ENCODE data around the gene GRM1. TPM values are rescaled to one million over a fixed set of nuclear protein-coding genes. Genes with fewer than 3 reads are reported as not detected.

The GRM1 gene
- total and polyA plus RNA-seq, 2 donors (not counting 1 experiment from before 2014, with no cell fraction given), result not detected

GRCh38 chr6:146210406-146211083, 181.7 kb downstream of the GRM1 start:
- intact Hi-C loops (cut with micrococcal nuclease), result no loop called here
- no peaks in the 10 kb centered on the region for H3K79me2 ChIP-seq (ENCODE audit: control insufficient read depth, insufficient read depth, low read length)
- H3K9ac ChIP-seq (ENCODE audit: low read length), result no peak overlapping the region
- no CpG with 5 or more reads among the region's 4 CpGs for WGBS (ENCODE audit: insufficient coverage)
- Mint-ChIP-seq H3K4me3 (no peak overlapping the region), H3K9me3 (ENCODE audit: insufficient read depth) (no peaks in the 10 kb centered on the region), H3K4me1 (no peaks in the 10 kb centered on the region), H3K27ac (no peak overlapping the region), H3K27me3 (no peaks in the 10 kb centered on the region)
- no peaks in the 10 kb centered on the region for H3K36me3 ChIP-seq (replicated peaks in 1 of 2; ENCODE audit: control extremely low read depth in 1 of 2, control insufficient read depth in 1 of 2, extremely low read depth in 1 of 2, insufficient read depth in 2 of 2, low read length in 1 of 2)
- ATAC-seq (ENCODE audit: low read depth) (no peak), DNase-seq (no peak)
- no peak overlapping the region for H3K4me3 ChIP-seq (ENCODE audit: control extremely low read depth in 1 of 5, extremely low read depth in 1 of 5, insufficient read depth in 1 of 5, low read depth in 2 of 5, low read length in 4 of 5)
- TF ChIP-seq, protein P1, sequence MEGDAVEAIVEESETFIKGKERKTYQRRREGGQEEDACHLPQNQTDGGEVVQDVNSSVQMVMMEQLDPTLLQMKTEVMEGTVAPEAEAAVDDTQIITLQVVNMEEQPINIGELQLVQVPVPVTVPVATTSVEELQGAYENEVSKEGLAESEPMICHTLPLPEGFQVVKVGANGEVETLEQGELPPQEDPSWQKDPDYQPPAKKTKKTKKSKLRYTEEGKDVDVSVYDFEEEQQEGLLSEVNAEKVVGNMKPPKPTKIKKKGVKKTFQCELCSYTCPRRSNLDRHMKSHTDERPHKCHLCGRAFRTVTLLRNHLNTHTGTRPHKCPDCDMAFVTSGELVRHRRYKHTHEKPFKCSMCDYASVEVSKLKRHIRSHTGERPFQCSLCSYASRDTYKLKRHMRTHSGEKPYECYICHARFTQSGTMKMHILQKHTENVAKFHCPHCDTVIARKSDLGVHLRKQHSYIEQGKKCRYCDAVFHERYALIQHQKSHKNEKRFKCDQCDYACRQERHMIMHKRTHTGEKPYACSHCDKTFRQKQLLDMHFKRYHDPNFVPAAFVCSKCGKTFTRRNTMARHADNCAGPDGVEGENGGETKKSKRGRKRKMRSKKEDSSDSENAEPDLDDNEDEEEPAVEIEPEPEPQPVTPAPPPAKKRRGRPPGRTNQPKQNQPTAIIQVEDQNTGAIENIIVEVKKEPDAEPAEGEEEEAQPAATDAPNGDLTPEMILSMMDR (IDR thresholded peaks at IDR 0.05), result no peak
- no peak for TF ChIP-seq EZH2 (IDR thresholded peaks at IDR 0.05; ENCODE audit: borderline replicate concordance, insufficient read depth, low read depth, low read length, poor library complexity, severe bottlenecking)
- no peak overlapping the region for H2AFZ ChIP-seq (ENCODE audit: insufficient read depth, low read depth, low read length, poor library complexity, severe bottlenecking)
- H3K27ac ChIP-seq (ENCODE audit: low read length in 2 of 2), result no peak overlapping the region
- no peaks in the 10 kb centered on the region for H3K27me3 ChIP-seq (replicated peaks in 1 of 4; ENCODE audit: control extremely low read depth in 1 of 4, control insufficient read depth in 3 of 4, insufficient read depth in 4 of 4, low read length in 3 of 4)
- CTCF ChIA-PET, result no interaction called here
- no peak overlapping the region for H3K4me2 ChIP-seq (replicated peaks; ENCODE audit: low read depth, low read length, poor library complexity, severe bottlenecking)
- H3K4me1 ChIP-seq (ENCODE audit: control insufficient read depth in 2 of 2, insufficient read depth in 2 of 2, low read length in 2 of 2), result no peaks in the 10 kb centered on the region
- H4K20me1 ChIP-seq (ENCODE audit: control insufficient read depth, insufficient read depth, low read length, poor library complexity, severe bottlenecking), result no peaks in the 10 kb centered on the region
- POLR2A ChIA-PET, result no interaction called here
- H3K9me3 ChIP-seq (ENCODE audit: control extremely low read depth in 1 of 3, control insufficient read depth in 2 of 3, insufficient read depth in 1 of 3, low read length in 2 of 3), result no peaks in the 10 kb centered on the region

- H3K9me3 Mint-ChIP-seq (ENCODE audit: insufficient read depth), result no peaks in the 10 kb centered on the region
- H3K27me3 Mint-ChIP-seq, result no peaks in the 10 kb centered on the region
- Histone ChIP-seq H3K9ac (ENCODE audit: low read length) (no peak overlapping the region), H3K4me1 (ENCODE audit: control insufficient read depth in 2 of 2, insufficient read depth in 2 of 2, low read length in 2 of 2) (no peaks in the 10 kb centered on the region), H3K9me3 (ENCODE audit: control extremely low read depth in 1 of 3, control insufficient read depth in 2 of 3, insufficient read depth in 1 of 3, low read length in 2 of 3) (no peaks in the 10 kb centered on the region), H3K36me3 (replicated peaks in 1 of 2; ENCODE audit: control extremely low read depth in 1 of 2, control insufficient read depth in 1 of 2, extremely low read depth in 1 of 2, insufficient read depth in 2 of 2, low read length in 1 of 2) (no peaks in the 10 kb centered on the region), H3K27ac (ENCODE audit: low read length in 2 of 2) (no peak overlapping the region), H3K4me3 (ENCODE audit: control extremely low read depth in 1 of 5, extremely low read depth in 1 of 5, insufficient read depth in 1 of 5, low read depth in 2 of 5, low read length in 4 of 5) (no peak overlapping the region), H3K27me3 (replicated peaks in 1 of 4; ENCODE audit: control extremely low read depth in 1 of 4, control insufficient read depth in 3 of 4, insufficient read depth in 4 of 4, low read length in 3 of 4) (no peaks in the 10 kb centered on the region), H4K20me1 (ENCODE audit: control insufficient read depth, insufficient read depth, low read length, poor library complexity, severe bottlenecking) (no peaks in the 10 kb centered on the region), H3K4me2 (replicated peaks; ENCODE audit: low read depth, low read length, poor library complexity, severe bottlenecking) (no peak overlapping the region), H3K79me2 (ENCODE audit: control insufficient read depth, insufficient read depth, low read length) (no peaks in the 10 kb centered on the region), H2AFZ (ENCODE audit: insufficient read depth, low read depth, low read length, poor library complexity, severe bottlenecking) (no peak overlapping the region)
- no peaks in the 10 kb centered on the region for H3K4me1 Mint-ChIP-seq
- TF ChIP-seq EZH2 (IDR thresholded peaks at IDR 0.05; ENCODE audit: borderline replicate concordance, insufficient read depth, low read depth, low read length, poor library complexity, severe bottlenecking), result no peak
- TF ChIP-seq, protein P1 (IDR thresholded peaks at IDR 0.05), result no peak
- intact Hi-C loops (cut with micrococcal nuclease), result no loop called here
- H3K27ac Mint-ChIP-seq, result no peak overlapping the region
- no peak overlapping the region for H3K4me3 Mint-ChIP-seq
- POLR2A ChIA-PET, result no interaction called here
- ATAC-seq (ENCODE audit: low read depth), result no peak
- WGBS (ENCODE audit: insufficient coverage), result 75% methylated on average over 2 of the region's 2 CpGs
- DNase-seq, result no peak
- CTCF ChIA-PET, result no interaction called here
These were observed 182.8 kb downstream of the GRM1 start for GRCh38 chr6:146211646-146212045.

All from B cell (primary cell).